GM12878 (cell line): Measurements from ENCODE around the gene MEAF6. TPM values are rescaled to one million over a fixed set of nuclear protein-coding genes. Genes with fewer than 3 reads are reported as not detected.

Experiments
- BACH1 ChIP-seq: fragments of 450-650 bp; IDR thresholded peaks from 2 replicates; pipeline ENCODE4 v1.6.1; 2017; ENCODE audit warnings: mild to moderate bottlenecking, borderline replicate concordance
- IRF5 ChIP-seq: fragments of 450-650 bp; IDR thresholded peaks from 2 replicates; pipeline ENCODE4 v1.6.1; 2017; ENCODE audit warnings: borderline replicate concordance
- JUND ChIP-seq: IDR thresholded peaks from 2 replicates; pipeline ENCODE4 v1.6.1; 2012; ENCODE audit warnings: low read depth, mild to moderate bottlenecking, low read length, improper control_type of control experiment, moderate library complexity
- RELB ChIP-seq: fragments of 450-650 bp; IDR thresholded peaks from 2 replicates; pipeline ENCODE4 v1.6.1; 2017; ENCODE audit warnings: low read depth, mild to moderate bottlenecking, moderate library complexity
- SREBF1 ChIP-seq: IDR thresholded peaks from 2 replicates; pipeline ENCODE4 v1.6.1; 2012; ENCODE audit warnings: mild to moderate bottlenecking, low read length
- TBL1XR1 ChIP-seq: IDR thresholded peaks from 2 replicates; pipeline ENCODE4 v1.6.1; 2012; ENCODE audit warnings: low read depth, low read length, improper control_type of control experiment
- YBX1 ChIP-seq: fragments of 450-650 bp; IDR thresholded peaks from 2 replicates; pipeline ENCODE4 v1.6.1; 2016; ENCODE audit warnings: antibody characterized with exemption
- ZBTB4 ChIP-seq: fragments of 450-650 bp; formaldehyde crosslinking; IDR thresholded peaks from 2 replicates; pipeline ENCODE4 v1.4.0; 2022; ENCODE audit warnings: mild to moderate bottlenecking, moderate library complexity
- polyA plus RNA-seq, 11 experiments: library from polyadenylated mRNA; depleted of rRNA in 4 of 11; unstranded in 6 of 11; stranded (reverse) in 5 of 11; fragments of >200 nt; fragmentation: Nextera tagmentation in 4 of 11; fragmentation: Illumina TruSeq in 1 of 11; extraction: Ambion mirVana in 4 of 11; extraction: Trizol in 1 of 11; gene quantifications; 1 replicate in 1 of 11; 2 replicates in 10 of 11; pipeline versions ENCODE4 v1.2.1 to v1.2.3, GENCODE V29; 2011 to 2016; ENCODE audit warnings: inconsistent platforms in 2 of 11, missing spikeins in 2 of 11, low read depth in 1 of 11
- total RNA-seq, 4 experiments: library from RNA; depleted of rRNA in 3 of 4; stranded (reverse); fragments of >200 nt in 3 of 4; fragmentation: Illumina TruSeq in 1 of 4; extraction: Trizol in 1 of 4; gene quantifications; 2 replicates each; pipeline versions ENCODE4 v1.2.1 to v1.2.3, GENCODE V29; 2013 to 2021

MEAF6 gene
- total and polyA plus RNA-seq, 10 of the 15 experiments (the other 5 are each of a cell fraction or from before 2014, with no cell fraction given): 30.8 to 75.0 (median 58.1) TPM

GRCh38 chr1:37448691-37449417 is 65.7 kb downstream of the MEAF6 start (continued):
- no peak for TF ChIP-seq ZBTB4 (CRISPR knock-in tag)
- no peak for TF ChIP-seq JUND
- TF ChIP-seq IRF5: no peak
- no peak for TF ChIP-seq TBL1XR1
- TF ChIP-seq BACH1: no peak
- TF ChIP-seq RELB: no peak
- no peak for TF ChIP-seq YBX1
- no peak for TF ChIP-seq SREBF1
